GM10266 (cell line): ENCODE data around the gene GRXCR2.

Source experiments
- DNase-seq: peaks from one replicate; pipeline ENCODE4 v3.0.0; 2012; ENCODE audit errors: extremely low spot score
- CTCF ChIP-seq: IDR thresholded peaks from 2 replicates; pipeline ENCODE4 v1.5.1; 2012; ENCODE audit warnings: mild to moderate bottlenecking, low read depth; ENCODE audit not compliant: control insufficient read depth, insufficient read depth; ENCODE audit errors: missing control alignments

Gene GRXCR2

GRCh38 chr5:145859453-145859852, 13.4 kb downstream of the GRXCR2 start:
- no peak for TF ChIP-seq CTCF
- DNase-seq, result no peak

GRCh38 chr5:145858959-145859358, 13.9 kb downstream of the GRXCR2 start:
- TF ChIP-seq CTCF, result no peak
- DNase-seq, result no peak

GRCh38 chr5:145856285-145856818, 16.5 kb downstream of the GRXCR2 start:
- TF ChIP-seq CTCF, result no peak
- no peak for DNase-seq

- no peak for TF ChIP-seq CTCF
- no peak for DNase-seq
Measured at GRCh38 chr5:145855763-145856267, 17.0 kb downstream of the GRXCR2 start.

- no peak for TF ChIP-seq CTCF
- no peak for DNase-seq
Measured at GRCh38 chr5:145854651-145855258, 18.1 kb downstream of the GRXCR2 start.

GRCh38 chr5:145853781-145854376, 18.9 kb downstream of the GRXCR2 start:
- no peak for DNase-seq
- TF ChIP-seq CTCF, result no peak

GRCh38 chr5:145852990-145853389, 19.8 kb downstream of the GRXCR2 start:
- TF ChIP-seq CTCF, result no peak
- no peak for DNase-seq
